Ishikawa (cell line): ENCODE data around the gene SLC7A10.

ENCODE experiments used
- CEBPB ChIP-seq: IDR thresholded peaks from 2 replicates; pipeline ENCODE4 v1.6.1; 2012
- CREB1 ChIP-seq: IDR thresholded peaks from 2 replicates; pipeline ENCODE4 v1.6.1; 2012; ENCODE audit warnings: low read depth
- EGR1 ChIP-seq: IDR thresholded peaks from 2 replicates; pipeline ENCODE4 v1.6.1; 2012
- EP300 ChIP-seq: IDR thresholded peaks from 2 replicates; pipeline ENCODE4 v1.6.1; 2012; ENCODE audit warnings: borderline replicate concordance
- FOXM1 ChIP-seq: IDR thresholded peaks from 2 replicates; pipeline ENCODE4 v1.6.1; 2012; ENCODE audit warnings: low read depth, borderline replicate concordance
- MAX ChIP-seq: IDR thresholded peaks from 2 replicates; pipeline ENCODE4 v1.6.1; 2012
- NFIC ChIP-seq: IDR thresholded peaks from 2 replicates; pipeline ENCODE4 v1.6.1; 2012
- RAD21 ChIP-seq: IDR thresholded peaks from 2 replicates; pipeline ENCODE4 v1.6.1; 2012; ENCODE audit warnings: low read depth
- REST ChIP-seq: IDR thresholded peaks from 2 replicates; pipeline ENCODE4 v1.6.1; 2012; ENCODE audit warnings: low read depth, mild to moderate bottlenecking
- TAF1 ChIP-seq: IDR thresholded peaks from 2 replicates; pipeline ENCODE4 v1.6.1; 2012; ENCODE audit warnings: low read depth, mild to moderate bottlenecking
- TCF12 ChIP-seq: IDR thresholded peaks from 2 replicates; pipeline ENCODE4 v1.6.1; 2012; ENCODE audit warnings: low read depth
- TEAD4 ChIP-seq: IDR thresholded peaks from 2 replicates; pipeline ENCODE4 v1.6.1; 2012
- USF1 ChIP-seq: IDR thresholded peaks from 2 replicates; pipeline ENCODE4 v1.6.1; 2012
- YY1 ChIP-seq: IDR thresholded peaks from 2 replicates; pipeline ENCODE4 v1.6.1; 2012; ENCODE audit warnings: low read depth
- ZBTB7A ChIP-seq: IDR thresholded peaks from 2 replicates; pipeline ENCODE4 v1.6.1; 2012; ENCODE audit warnings: low read depth

SLC7A10 gene

GRCh38 chr19:33245948-33246708, 20.5 kb upstream of the SLC7A10 start:
- no peak for TF ChIP-seq EP300
- TF ChIP-seq USF1 = no peak
- no peak for TF ChIP-seq CREB1
- TF ChIP-seq REST = no peak
- TF ChIP-seq TCF12 = no peak
- TF ChIP-seq RAD21 = no peak
- TF ChIP-seq FOXM1 = no peak
- TF ChIP-seq YY1 = no peak
- no peak for TF ChIP-seq EGR1
- no peak for TF ChIP-seq CEBPB
- TF ChIP-seq NFIC = no peak
- TF ChIP-seq TAF1 = no peak
- TF ChIP-seq MAX = no peak
- no peak for TF ChIP-seq ZBTB7A
- no peak for TF ChIP-seq TEAD4

- TF ChIP-seq NFIC (no peak), TEAD4 (no peak), TCF12 (no peak), MAX (no peak), USF1 (no peak), REST (no peak)
These were observed 17.3 kb upstream of the SLC7A10 start for GRCh38 chr19:33242911-33243310.

GRCh38 chr19:33242131-33242530, 16.5 kb upstream of the SLC7A10 start:
- TF ChIP-seq YY1 = no peak
- TF ChIP-seq CEBPB = no peak
- no peak for TF ChIP-seq NFIC
- TF ChIP-seq TAF1 = no peak
- no peak for TF ChIP-seq ZBTB7A
- TF ChIP-seq REST = no peak
- TF ChIP-seq TEAD4 = no peak
- TF ChIP-seq CREB1 = no peak
- TF ChIP-seq USF1 = no peak
- no peak for TF ChIP-seq TCF12
- no peak for TF ChIP-seq MAX

GRCh38 chr19:33241530-33242101, 16.0 kb upstream of the SLC7A10 start:
- TF ChIP-seq ZBTB7A (peak; percentile 86), RAD21 (peak; percentile 77), EP300 (no peak), EGR1 (peak; percentile 89), CREB1 (no peak)
